Measurements from ENCODE around the gene NR2C2. TPM values are rescaled to one million over a fixed set of nuclear protein-coding genes. Genes with fewer than 3 reads are reported as not detected.
A peak's percentile ranks its signal among the peaks of the same experiment; 100 is the strongest.

NR2C2 gene
- total RNA-seq, 6 experiments from 2014 or later, result 23.7 to 35.2 (median 28.6) TPM

- H3K36me3 Mint-ChIP-seq (ENCODE audit: low read depth), result no peaks in the 10 kb centered on the region
- no peak overlapping the region for H3K27ac Mint-ChIP-seq
- H3K27me3 Mint-ChIP-seq (ENCODE audit: insufficient read depth), result peaks cover 4% of the 10 kb centered on the region
- no peaks in the 10 kb centered on the region for H3K9me3 Mint-ChIP-seq
- H3K4me1 Mint-ChIP-seq (ENCODE audit: low read depth), result peaks cover 20% of the 10 kb centered on the region
- TF ChIP-seq CTCF (IDR thresholded peaks at IDR 0.05), result peak; percentile 94
- peak; percentile 58 for DNase-seq
- no peak overlapping the region for H3K4me3 Mint-ChIP-seq
Measured at GRCh38 chr3:14925729-14926591, 21.4 kb upstream of the NR2C2 start.

GRCh38 chr3:14926592-14926991 is 20.8 kb upstream of the NR2C2 start:
- H3K4me3 Mint-ChIP-seq, result no peak overlapping the region
- H3K9me3 Mint-ChIP-seq, result no peaks in the 10 kb centered on the region

GRCh38 chr3:14927308-14927707 is 20.1 kb upstream of the NR2C2 start:
- DNase-seq, result no peak
- no peak for TF ChIP-seq CTCF (IDR thresholded peaks at IDR 0.05)
- H3K27ac Mint-ChIP-seq, result no peak overlapping the region
- H3K4me3 Mint-ChIP-seq, result no peak overlapping the region
- peaks cover 13% of the 10 kb centered on the region for H3K4me1 Mint-ChIP-seq (ENCODE audit: low read depth)
- no peaks in the 10 kb centered on the region for H3K36me3 Mint-ChIP-seq (ENCODE audit: low read depth)
- no peaks in the 10 kb centered on the region for H3K9me3 Mint-ChIP-seq
- H3K27me3 Mint-ChIP-seq (ENCODE audit: insufficient read depth), result peaks cover 3% of the 10 kb centered on the region

More at GRCh38 chr3:14926592-14926991, 20.8 kb upstream of the NR2C2 start:
- TF ChIP-seq CTCF (IDR thresholded peaks at IDR 0.05), result no peak
- H3K4me1 Mint-ChIP-seq (ENCODE audit: low read depth), result peaks cover 16% of the 10 kb centered on the region
- no peak overlapping the region for H3K27ac Mint-ChIP-seq
- peaks cover 4% of the 10 kb centered on the region for H3K27me3 Mint-ChIP-seq (ENCODE audit: insufficient read depth)
- no peaks in the 10 kb centered on the region for H3K36me3 Mint-ChIP-seq (ENCODE audit: low read depth)
- no peak for DNase-seq

GRCh38 chr3:14929310-14930074 is 17.9 kb upstream of the NR2C2 start:
- H3K9me3 Mint-ChIP-seq, result no peaks in the 10 kb centered on the region
- TF ChIP-seq CTCF (IDR thresholded peaks at IDR 0.05), result no peak
- H3K4me3 Mint-ChIP-seq, result no peak overlapping the region
- no peaks in the 10 kb centered on the region; the same call in 1 of the 2 replicates for H3K27me3 Mint-ChIP-seq (ENCODE audit: insufficient read depth)
- peaks cover 12% of the 10 kb centered on the region for H3K4me1 Mint-ChIP-seq (ENCODE audit: low read depth)
- H3K27ac Mint-ChIP-seq, result no peak overlapping the region
- no peaks in the 10 kb centered on the region for H3K36me3 Mint-ChIP-seq (ENCODE audit: low read depth)
- no peak for DNase-seq

GRCh38 chr3:14933820-14934425 is 13.5 kb upstream of the NR2C2 start:
- no peak overlapping the region for H3K4me3 Mint-ChIP-seq
- no peaks in the 10 kb centered on the region for H3K9me3 Mint-ChIP-seq
- DNase-seq, result no peak
- TF ChIP-seq CTCF (IDR thresholded peaks at IDR 0.05), result no peak
- H3K4me1 Mint-ChIP-seq (ENCODE audit: low read depth), result peaks cover 7% of the 10 kb centered on the region
- H3K27me3 Mint-ChIP-seq (ENCODE audit: insufficient read depth), result peaks cover 1% of the 10 kb centered on the region; the same call in 1 of the 2 replicates
- no peaks in the 10 kb centered on the region for H3K36me3 Mint-ChIP-seq (ENCODE audit: low read depth)
- H3K27ac Mint-ChIP-seq, result no peak overlapping the region

All from HFFc6 (cell line).